ENCODE results near the gene CEACAM20. TPM values are rescaled to one million over a fixed set of nuclear protein-coding genes. Genes with fewer than 3 reads are reported as not detected.

Gene CEACAM20
- total and polyA plus RNA-seq, 10 of the 15 experiments (the other 5 are each of a cell fraction or from before 2014, with no cell fraction given) = not detected

GRCh38 chr19:44499962-44500949 is 29.2 kb downstream of the CEACAM20 start, which contains the start of gene ZNF180 (continued):
- TF ChIP-seq SREBF2 (IDR thresholded peaks at IDR 0.05; ENCODE audit: low read length) (no peak), STAT1 (conservative IDR thresholded peaks at IDR 0.05) (0 out of 2 replicates have a peak, but pooled peaks have one; percentile 81), BCL3 (IDR thresholded peaks at IDR 0.05; ENCODE audit: borderline replicate concordance, insufficient read depth, low read depth, low read length, poor library complexity, severe bottlenecking) (no peak), EZH2 (IDR thresholded peaks at IDR 0.05; ENCODE audit: borderline replicate concordance, control insufficient read depth, low read depth, low read length) (no peak), CBX3 (IDR thresholded peaks at IDR 0.05; ENCODE audit: borderline replicate concordance, low read depth) (no peak), BMI1 (IDR thresholded peaks at IDR 0.05; ENCODE audit: borderline replicate concordance) (no peak), ZBTB11 (CRISPR knock-in tag; IDR thresholded peaks at IDR 0.05) (no peak), SIX5 (IDR thresholded peaks at IDR 0.05; ENCODE audit: low read depth, low read length, severe bottlenecking) (peak; percentile 85), NFYB (IDR thresholded peaks at IDR 0.05; ENCODE audit: insufficient read depth, low read depth, low read length) (no peak), MXI1 (IDR thresholded peaks at IDR 0.05; ENCODE audit: low read depth, low read length) (peak; percentile 82; the same call in 1 of the 2 replicates), NRF1 (conservative IDR thresholded peaks at IDR 0.05; ENCODE audit: low read depth, low read length) (peak; percentile 59), SPI1 (IDR thresholded peaks at IDR 0.05; ENCODE audit: borderline replicate concordance, insufficient read depth, low read depth, low read length) (0 out of 2 replicates have a peak, but pooled peaks have one; percentile 48), HDAC2 (IDR thresholded peaks at IDR 0.05) (no peak), LARP7 (IDR thresholded peaks at IDR 0.05) (peak; percentile 89; the same call in 1 of the 2 replicates), NR2C2 (IDR thresholded peaks at IDR 0.05; ENCODE audit: borderline replicate concordance, control insufficient read depth, insufficient read length, low read depth) (no peak), ZNF384 (IDR thresholded peaks at IDR 0.05; ENCODE audit: borderline replicate concordance, low read depth, low read length) (no peak), MEF2B (IDR thresholded peaks at IDR 0.05; ENCODE audit: partially characterized antibody, poor library complexity, severe bottlenecking) (peak; percentile 33), TARDBP (IDR thresholded peaks at IDR 0.05; ENCODE audit: borderline replicate concordance) (peak; percentile 64), WRNIP1 (IDR thresholded peaks at IDR 0.05; ENCODE audit: borderline replicate concordance, low read depth, low read length) (no peak), CBFB (IDR thresholded peaks at IDR 0.05; ENCODE audit: low read depth) (peak; percentile 23; the same call in 1 of the 2 replicates)
- TF ChIP-seq, protein P1, sequence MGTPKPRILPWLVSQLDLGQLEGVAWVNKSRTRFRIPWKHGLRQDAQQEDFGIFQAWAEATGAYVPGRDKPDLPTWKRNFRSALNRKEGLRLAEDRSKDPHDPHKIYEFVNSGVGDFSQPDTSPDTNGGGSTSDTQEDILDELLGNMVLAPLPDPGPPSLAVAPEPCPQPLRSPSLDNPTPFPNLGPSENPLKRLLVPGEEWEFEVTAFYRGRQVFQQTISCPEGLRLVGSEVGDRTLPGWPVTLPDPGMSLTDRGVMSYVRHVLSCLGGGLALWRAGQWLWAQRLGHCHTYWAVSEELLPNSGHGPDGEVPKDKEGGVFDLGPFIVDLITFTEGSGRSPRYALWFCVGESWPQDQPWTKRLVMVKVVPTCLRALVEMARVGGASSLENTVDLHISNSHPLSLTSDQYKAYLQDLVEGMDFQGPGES (IDR thresholded peaks at IDR 0.05) = 0 out of 2 replicates have a peak, but pooled peaks have one; percentile 13
- TF ChIP-seq, protein P2, sequence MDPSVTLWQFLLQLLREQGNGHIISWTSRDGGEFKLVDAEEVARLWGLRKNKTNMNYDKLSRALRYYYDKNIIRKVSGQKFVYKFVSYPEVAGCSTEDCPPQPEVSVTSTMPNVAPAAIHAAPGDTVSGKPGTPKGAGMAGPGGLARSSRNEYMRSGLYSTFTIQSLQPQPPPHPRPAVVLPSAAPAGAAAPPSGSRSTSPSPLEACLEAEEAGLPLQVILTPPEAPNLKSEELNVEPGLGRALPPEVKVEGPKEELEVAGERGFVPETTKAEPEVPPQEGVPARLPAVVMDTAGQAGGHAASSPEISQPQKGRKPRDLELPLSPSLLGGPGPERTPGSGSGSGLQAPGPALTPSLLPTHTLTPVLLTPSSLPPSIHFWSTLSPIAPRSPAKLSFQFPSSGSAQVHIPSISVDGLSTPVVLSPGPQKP (IDR thresholded peaks at IDR 0.05; ENCODE audit: low read depth, low read length) = peak; percentile 76

Data from GM12878 (cell line).